ENCODE results near the gene PABPC1L. TPM values are rescaled to one million over a fixed set of nuclear protein-coding genes. Genes with fewer than 3 reads are reported as not detected.

The PABPC1L gene
- total and polyA plus RNA-seq, 2 of the 13 experiments (the other 11 are each of a cell fraction or from before 2014, with no cell fraction given) = 30.8 to 252 TPM

DNA sequence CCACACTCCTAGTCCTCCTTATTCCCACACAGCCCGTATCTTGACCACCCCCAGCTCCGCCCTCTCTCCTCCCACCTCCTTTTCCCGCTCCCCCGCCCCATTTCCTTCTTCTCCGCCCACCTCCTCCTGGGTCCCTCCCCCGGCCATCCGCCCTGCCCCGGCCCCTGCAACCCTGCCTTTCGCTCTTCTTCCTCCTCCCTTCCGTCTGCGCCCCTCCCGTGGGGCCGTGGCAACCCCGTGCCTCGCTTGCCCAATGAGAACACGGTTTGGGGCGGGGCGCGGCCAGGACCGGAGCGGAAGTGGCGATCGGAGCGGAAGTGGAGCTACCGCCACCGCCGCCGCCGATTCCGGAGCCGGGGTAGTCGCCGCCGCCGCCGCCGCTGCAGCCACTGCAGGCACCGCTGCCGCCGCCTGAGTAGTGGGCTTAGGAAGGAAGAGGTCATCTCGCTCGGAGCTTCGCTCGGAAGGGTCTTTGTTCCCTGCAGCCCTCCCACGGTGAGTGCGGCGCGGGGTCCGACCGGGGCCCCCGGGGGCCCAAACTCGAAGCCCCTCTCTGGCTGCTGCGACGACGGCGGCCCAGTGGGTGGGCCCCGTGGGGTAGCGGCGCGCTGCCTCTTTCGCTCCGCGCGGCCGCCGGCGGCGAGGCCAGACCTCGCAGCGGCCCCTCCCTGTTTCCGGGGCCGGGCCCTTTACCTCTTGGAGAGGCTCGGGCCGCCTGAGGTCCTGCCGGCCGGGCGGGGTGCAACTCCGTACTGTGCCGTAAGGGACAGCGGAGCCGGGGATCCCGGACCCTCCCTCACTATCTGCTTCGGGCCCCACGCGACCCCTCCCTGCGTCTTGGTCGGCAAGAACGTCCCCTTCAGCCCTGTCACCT, 24.2 kb upstream of the PABPC1L start, which contains the start of gene YWHAB:
TSS of gene YWHAB (plus strand) at position 314 of the 874 bp plus-strand sequence. CDS start 15,829 bp downstream, outside the sequence.
- Histone ChIP-seq H4K20me1 (ENCODE audit: insufficient read depth, low read length) (peaks cover 44% of the 10 kb centered on the region), H3K36me3 (replicated peaks in 1 of 2; ENCODE audit: control insufficient read depth in 1 of 2, insufficient read depth in 2 of 2, low read length in 2 of 2) (peaks cover 0 to 5% of the 10 kb centered on the region in 2 experiments; a peak in 1 of 5 replicates), H3K79me2 (ENCODE audit: insufficient read depth, low read length) (peaks cover 51% of the 10 kb centered on the region), H3K4me1 (ENCODE audit: insufficient read depth, low read length) (peaks cover 60% of the 10 kb centered on the region), H3K27me3 (ENCODE audit: control insufficient read depth in 1 of 2, insufficient read depth in 2 of 2, low read length in 2 of 2) (no peaks in the 10 kb centered on the region; a peak in 1 of 5 replicates), H3K4me2 (ENCODE audit: low read depth, low read length) (peak within 1 kb of the TSS; percentile 98), H3K9ac (ENCODE audit: insufficient read depth, low read depth, low read length) (peak within 1 kb of the TSS; percentile 99), H2AFZ (ENCODE audit: low read length) (peak within 1 kb of the TSS; percentile 95), H3K4me3 (replicated peaks in 1 of 3; ENCODE audit: insufficient read depth in 1 of 3, low read depth in 2 of 3, low read length in 3 of 3) (peak within 1 kb of the TSS; percentile 88 to 97 (median 92)), H3K9me3 (ENCODE audit: low read length) (no peaks in the 10 kb centered on the region), H3K27ac (ENCODE audit: extremely low read length, insufficient read depth, low read length) (peak within 1 kb of the TSS; percentile 91)
- in situ Hi-C loops (cut with HindIII; ENCODE audit: extremely low pct_ligation_motif_present, low pct_unique_long_range_greater_than_20kb) (no loop called here), intact Hi-C loops (cut with micrococcal nuclease; ENCODE audit: unreplicated experiment) (loop anchor here (1.0 to 10.0 kb wide), 3 partner anchors 26 to 671 kb away; partner anchors contain the start of genes OSER1 and STK4)
- FAIRE-seq = peak; percentile 64
- DNase-seq (ENCODE audit: low spot score) = peak; percentile 98
- CTCF ChIA-PET (ENCODE audit: low intra/inter-chr PET ratio, low total read pairs) = no interaction called here
- peak; percentile 96 for ATAC-seq
- 2% methylated on average over 49 of the region's 88 CpGs for WGBS (ENCODE audit: low lambda C conversion rate)
- BruUV-seq (replicated peaks) = no TSS peak
- POLR2A ChIA-PET = interaction anchor here (0.7 to 3.3 kb wide), 14 partner anchors 10 to 1428 kb away, joined by 3 to 42 read pairs (median 4); partner anchors contain the start of genes PABPC1L, SRSF6, STK4 and TOMM34
- TF ChIP-seq SMARCC2 (IDR thresholded peaks at IDR 0.05) (no peak), SCMH1 (CRISPR knock-in tag; IDR thresholded peaks at IDR 0.05; ENCODE audit: borderline replicate concordance) (no peak), ZNF354B (CRISPR knock-in tag; IDR thresholded peaks at IDR 0.05) (no peak), ZNF552 (CRISPR knock-in tag; IDR thresholded peaks at IDR 0.05; ENCODE audit: borderline replicate concordance) (no peak; the same call in 1 of the 2 replicates), BHLHE40 (IDR thresholded peaks at IDR 0.05; ENCODE audit: low read length) (peak; percentile 36; the same call in 1 of the 2 replicates), ZNF224 (CRISPR knock-in tag; IDR thresholded peaks at IDR 0.05) (0 out of 2 replicates have a peak, but pooled peaks have one; percentile 55), REPIN1 (CRISPR knock-in tag; IDR thresholded peaks at IDR 0.05; ENCODE audit: borderline replicate concordance, low read depth) (peak; percentile 81), ZNF12 (CRISPR knock-in tag; IDR thresholded peaks at IDR 0.05) (no peak), YEATS2 (CRISPR knock-in tag; IDR thresholded peaks at IDR 0.05; ENCODE audit: borderline replicate concordance) (peak; percentile 99), ZNF670 (CRISPR knock-in tag; IDR thresholded peaks at IDR 0.05; ENCODE audit: borderline replicate concordance) (0 out of 2 replicates have a peak, but pooled peaks have one; percentile 19), BRD4 (CRISPR knock-in tag; IDR thresholded peaks at IDR 0.05) (peak; percentile 95), KLF9 (CRISPR knock-in tag; IDR thresholded peaks at IDR 0.05; ENCODE audit: low read depth) (0 out of 2 replicates have a peak, but pooled peaks have one; percentile 36), NR2F1 (CRISPR knock-in tag; IDR thresholded peaks at IDR 0.05) (0 out of 4 replicates have a peak, but pooled peaks of 1 of the 2 experiments have one; percentile 15)
- TF ChIP-seq, protein P1, sequence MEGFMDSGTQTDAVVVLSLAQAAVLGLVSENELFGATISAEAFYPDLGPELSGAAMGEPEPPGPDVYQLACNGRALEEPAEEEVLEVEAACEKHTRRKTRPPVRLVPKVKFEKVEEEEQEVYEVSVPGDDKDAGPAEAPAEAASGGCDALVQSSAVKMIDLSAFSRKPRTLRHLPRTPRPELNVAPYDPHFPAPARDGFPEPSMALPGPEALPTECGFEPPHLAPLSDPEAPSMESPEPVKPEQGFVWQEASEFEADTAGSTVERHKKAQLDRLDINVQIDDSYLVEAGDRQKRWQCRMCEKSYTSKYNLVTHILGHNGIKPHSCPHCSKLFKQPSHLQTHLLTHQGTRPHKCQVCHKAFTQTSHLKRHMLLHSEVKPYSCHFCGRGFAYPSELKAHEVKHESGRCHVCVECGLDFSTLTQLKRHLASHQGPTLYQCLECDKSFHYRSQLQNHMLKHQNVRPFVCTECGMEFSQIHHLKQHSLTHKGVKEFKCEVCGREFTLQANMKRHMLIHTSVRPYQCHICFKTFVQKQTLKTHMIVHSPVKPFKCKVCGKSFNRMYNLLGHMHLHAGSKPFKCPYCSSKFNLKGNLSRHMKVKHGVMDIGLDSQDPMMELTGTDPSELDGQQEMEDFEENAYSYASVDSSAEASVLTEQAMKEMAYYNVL (CRISPR knock-in tag; IDR thresholded peaks at IDR 0.05; ENCODE audit: borderline replicate concordance) = peak; percentile 86; the same call in 1 of the 2 replicates
- TF ChIP-seq, protein P2, sequence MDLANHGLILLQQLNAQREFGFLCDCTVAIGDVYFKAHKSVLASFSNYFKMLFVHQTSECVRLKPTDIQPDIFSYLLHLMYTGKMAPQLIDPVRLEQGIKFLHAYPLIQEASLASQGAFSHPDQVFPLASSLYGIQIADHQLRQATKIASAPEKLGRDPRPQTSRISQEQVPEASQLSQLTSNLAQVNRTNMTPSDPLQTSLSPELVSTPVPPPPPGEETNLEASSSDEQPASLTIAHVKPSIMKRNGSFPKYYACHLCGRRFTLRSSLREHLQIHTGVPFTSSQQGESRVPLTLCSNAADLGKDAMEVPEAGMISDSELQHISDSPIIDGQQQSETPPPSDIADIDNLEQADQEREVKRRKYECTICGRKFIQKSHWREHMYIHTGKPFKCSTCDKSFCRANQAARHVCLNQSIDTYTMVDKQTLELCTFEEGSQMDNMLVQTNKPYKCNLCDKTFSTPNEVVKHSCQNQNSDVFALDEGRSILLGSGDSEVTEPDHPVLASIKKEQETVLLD (CRISPR knock-in tag; IDR thresholded peaks at IDR 0.05; ENCODE audit: low read depth) = peak; percentile 96
- TF ChIP-seq, protein P3, sequence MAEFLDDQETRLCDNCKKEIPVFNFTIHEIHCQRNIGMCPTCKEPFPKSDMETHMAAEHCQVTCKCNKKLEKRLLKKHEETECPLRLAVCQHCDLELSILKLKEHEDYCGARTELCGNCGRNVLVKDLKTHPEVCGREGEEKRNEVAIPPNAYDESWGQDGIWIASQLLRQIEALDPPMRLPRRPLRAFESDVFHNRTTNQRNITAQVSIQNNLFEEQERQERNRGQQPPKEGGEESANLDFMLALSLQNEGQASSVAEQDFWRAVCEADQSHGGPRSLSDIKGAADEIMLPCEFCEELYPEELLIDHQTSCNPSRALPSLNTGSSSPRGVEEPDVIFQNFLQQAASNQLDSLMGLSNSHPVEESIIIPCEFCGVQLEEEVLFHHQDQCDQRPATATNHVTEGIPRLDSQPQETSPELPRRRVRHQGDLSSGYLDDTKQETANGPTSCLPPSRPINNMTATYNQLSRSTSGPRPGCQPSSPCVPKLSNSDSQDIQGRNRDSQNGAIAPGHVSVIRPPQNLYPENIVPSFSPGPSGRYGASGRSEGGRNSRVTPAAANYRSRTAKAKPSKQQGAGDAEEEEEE (CRISPR knock-in tag; IDR thresholded peaks at IDR 0.05; ENCODE audit: borderline replicate concordance) = no peak
- TF ChIP-seq, protein P4, sequence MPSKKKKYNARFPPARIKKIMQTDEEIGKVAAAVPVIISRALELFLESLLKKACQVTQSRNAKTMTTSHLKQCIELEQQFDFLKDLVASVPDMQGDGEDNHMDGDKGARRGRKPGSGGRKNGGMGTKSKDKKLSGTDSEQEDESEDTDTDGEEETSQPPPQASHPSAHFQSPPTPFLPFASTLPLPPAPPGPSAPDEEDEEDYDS (CRISPR knock-in tag; IDR thresholded peaks at IDR 0.05) = peak; percentile 91

Measured in HepG2 (cell line).